SK-N-MC (cell line): Measurements from ENCODE around the gene KLK1.

Experiments used
- EZH2 ChIP-seq: fragments of 200-600 bp; sonication (generic); IDR thresholded peaks from one replicate; pipeline ENCODE4 v1.6.1; 2017; ENCODE audit warnings: antibody characterized with exemption
- POLR2AphosphoS5 ChIP-seq: IDR thresholded peaks from 2 replicates; pipeline ENCODE4 v1.6.1; 2012; ENCODE audit warnings: mild to moderate bottlenecking, low read depth, low read length, borderline replicate concordance

DNA sequence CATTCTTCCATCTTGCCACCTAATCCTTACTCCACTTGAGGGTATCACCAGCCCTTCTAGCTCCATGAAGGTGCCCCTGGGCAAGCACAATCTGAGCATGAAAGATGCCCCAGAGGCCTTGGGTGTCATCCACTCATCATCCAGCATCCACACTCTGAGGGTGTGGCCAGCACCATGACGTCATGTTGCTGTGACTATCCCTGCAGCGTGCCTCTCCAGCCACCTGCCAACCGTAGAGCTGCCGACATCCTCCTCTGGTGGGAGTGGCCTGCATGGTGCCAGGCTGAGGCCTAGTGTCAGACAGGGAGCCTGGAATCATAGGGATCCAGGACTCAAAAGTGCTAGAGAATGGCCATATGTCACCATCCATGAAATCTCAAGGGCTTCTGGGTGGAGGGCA, 28.0 kb upstream of the KLK1 start:
- TF ChIP-seq POLR2AphosphoS5, result no peak
- no peak for TF ChIP-seq EZH2
